K562 (cell line): ENCODE data around the gene DCAF6. TPM values are rescaled to one million over a fixed set of nuclear protein-coding genes. Genes with fewer than 3 reads are reported as not detected.

Experiments
- CHCHD3 ChIP-seq: fragments of 250-450 bp; sonication (Bioruptor Pico); IDR thresholded peaks from 2 replicates; pipeline ENCODE4 v2.1.2; 2022; ENCODE audit warnings: mild to moderate bottlenecking
- CREM ChIP-seq: IDR thresholded peaks from 2 replicates; pipeline ENCODE4 v1.6.1; 2014; ENCODE audit warnings: antibody characterized with exemption, low read depth
- ELK1 ChIP-seq: sonication (generic); formaldehyde crosslinking; IDR thresholded peaks from 2 replicates; pipeline ENCODE4 v1.8.1; 2022; ENCODE audit warnings: missing genetic modification reagents
- GABPA ChIP-seq: fragments of 200-800 bp; sonication (Bioruptor generic); conservative IDR thresholded peaks from 2 replicates; pipeline ENCODE4 v1.6.1; 2016; ENCODE audit warnings: low read depth, missing genetic modification characterization, missing compliant biosample characterization
- MCM3 ChIP-seq: fragments of 450-650 bp; IDR thresholded peaks from 2 replicates; pipeline ENCODE4 v1.6.1; 2016
- MTA2 ChIP-seq: fragments of 450-650 bp; IDR thresholded peaks from 2 replicates; pipeline ENCODE4 v1.6.1; 2016; ENCODE audit warnings: low read depth
- NCOR1 ChIP-seq: fragments of 450-650 bp; IDR thresholded peaks from 2 replicates; pipeline ENCODE4 v1.6.1; 2016; ENCODE audit warnings: mild to moderate bottlenecking, moderate library complexity
- NUFIP1 ChIP-seq: fragments of 450-650 bp; IDR thresholded peaks from 2 replicates; pipeline ENCODE4 v1.6.1; 2018; ENCODE audit not compliant: partially characterized antibody
- RAD21 ChIP-seq, 2 experiments: fragments of 250-450 bp in 1 of 2; fragments of 450-650 bp in 1 of 2; sonication (Bioruptor Pico) in 1 of 2; formaldehyde crosslinking in 1 of 2; IDR thresholded peaks in 1 of 2; conservative IDR thresholded peaks in 1 of 2; 2 replicates each; pipeline versions ENCODE4 v1.4.0 to v1.8.0; 2020 to 2022; ENCODE audit warnings: mild to moderate bottlenecking in 2 of 2, moderate library complexity in 1 of 2
- SIN3A ChIP-seq, 2 experiments: fragments of 150-350 bp in 1 of 2; IDR thresholded peaks; 2 replicates each; pipeline ENCODE4 v1.6.1; 2011 to 2016; ENCODE audit warnings: borderline replicate concordance in 2 of 2, low read depth in 2 of 2, low read length in 2 of 2, mild to moderate bottlenecking in 2 of 2, moderate library complexity in 2 of 2; ENCODE audit not compliant: control insufficient read depth in 1 of 2
- SRSF9 ChIP-seq: fragments of 200-400 bp; formaldehyde crosslinking; IDR thresholded peaks from 2 replicates; pipeline ENCODE4 v1.6.1; 2017; ENCODE audit warnings: low read depth, low read length, borderline replicate concordance
- TBL1XR1 ChIP-seq, 2 experiments: IDR thresholded peaks; 2 replicates each; pipeline ENCODE4 v1.6.1; 2012; ENCODE audit warnings: improper control_type of control experiment in 2 of 2, low read length in 2 of 2, mild to moderate bottlenecking in 1 of 2
- TEAD1 ChIP-seq, 2 experiments: fragments of 450-650 bp in 1 of 2; sonication (generic) in 1 of 2; formaldehyde crosslinking; IDR thresholded peaks; 2 replicates each; pipeline versions ENCODE4 v1.4.0 to v1.8.0; 2020 to 2022; ENCODE audit warnings: mild to moderate bottlenecking in 2 of 2, missing genetic modification reagents in 1 of 2
- TOE1 ChIP-seq, 2 experiments: fragments of 450-650 bp in 1 of 2; sonication (generic) in 1 of 2; formaldehyde crosslinking in 1 of 2; IDR thresholded peaks; 2 replicates each; pipeline versions ENCODE4 v1.7.1 to v1.8.0; 2016 to 2022; ENCODE audit warnings: borderline replicate concordance in 2 of 2, mild to moderate bottlenecking in 2 of 2, antibody characterized with exemption in 1 of 2, inconsistent platforms in 1 of 2, low read depth in 1 of 2, missing genetic modification reagents in 1 of 2, moderate library complexity in 1 of 2
- ZKSCAN3 ChIP-seq: fragments of 250-450 bp; sonication (Bioruptor Pico); IDR thresholded peaks from 2 replicates; pipeline ENCODE4 v1.4.0; 2020
- ZKSCAN8 ChIP-seq: fragments of 200-800 bp; sonication (Bioruptor generic); IDR thresholded peaks from 2 replicates; pipeline ENCODE4 v1.6.1; 2016; ENCODE audit warnings: missing genetic modification characterization, missing compliant biosample characterization
- ZNF280A ChIP-seq: fragments of 450-650 bp; IDR thresholded peaks from 2 replicates; pipeline ENCODE4 v1.6.1; 2018; ENCODE audit warnings: mild to moderate bottlenecking, low read depth; ENCODE audit not compliant: partially characterized antibody
- ZNF311 ChIP-seq: fragments of 250-450 bp; sonication (Bioruptor Pico); IDR thresholded peaks from 2 replicates; pipeline ENCODE4 v1.4.0; 2020; ENCODE audit warnings: mild to moderate bottlenecking, moderate library complexity
- ZNF316 ChIP-seq: fragments of 450-650 bp; IDR thresholded peaks from 2 replicates; pipeline ENCODE4 v1.6.1; 2016
- ZNF41 ChIP-seq: fragments of 250-450 bp; sonication (Bioruptor Pico); conservative IDR thresholded peaks from 2 replicates; pipeline ENCODE4 v1.4.0; 2020; ENCODE audit warnings: mild to moderate bottlenecking
- ZNF436 ChIP-seq: fragments of 250-450, 450-650 bp; sonication (Bioruptor Pico); formaldehyde crosslinking; IDR thresholded peaks from 2 replicates; pipeline ENCODE4 v1.7.0; 2020; ENCODE audit warnings: mild to moderate bottlenecking
- ZNF707 ChIP-seq: fragments of 250-450 bp; sonication (Bioruptor Pico); conservative IDR thresholded peaks from 2 replicates; pipeline ENCODE4 v1.8.0; 2022; ENCODE audit warnings: inconsistent platforms, mild to moderate bottlenecking, moderate library complexity
- polyA plus RNA-seq, 8 experiments: library from polyadenylated mRNA; depleted of rRNA in 4 of 8; stranded (reverse) in 5 of 8; unstranded in 3 of 8; fragments of >200 nt; fragmentation: Nextera tagmentation in 2 of 8; fragmentation: Illumina TruSeq in 1 of 8; extraction: Ambion mirVana in 2 of 8; extraction: Trizol in 1 of 8; gene quantifications; 2 replicates each; pipeline versions ENCODE4 v1.2.1 to v1.2.3, GENCODE V29; 2011 to 2014; ENCODE audit warnings: inconsistent platforms in 1 of 8, missing spikeins in 1 of 8
- total RNA-seq, 7 experiments: library from RNA; depleted of rRNA in 6 of 7; stranded (reverse); fragments of >200 nt in 6 of 7; fragmentation: Illumina TruSeq in 2 of 7; extraction: Trizol in 2 of 7; gene quantifications; 2 replicates each; pipeline versions ENCODE4 v1.2.1 to v1.2.3, GENCODE V29; 2011 to 2021; ENCODE audit warnings: low replicate concordance in 1 of 7
- TF ChIP-seq, protein P1 (sequence below), 2 experiments: fragments of 450-650 bp in 1 of 2; sonication (generic) in 1 of 2; formaldehyde crosslinking; conservative IDR thresholded peaks; 2 replicates each; pipeline versions ENCODE4 v1.4.0 to v1.8.1; 2020 to 2022; ENCODE audit warnings: mild to moderate bottlenecking in 1 of 2, missing genetic modification reagents in 1 of 2
- TF ChIP-seq, protein P2 (sequence below): sonication (generic); formaldehyde crosslinking; IDR thresholded peaks from 2 replicates; pipeline ENCODE4 v1.5.0; 2020; ENCODE audit warnings: missing genetic modification reagents

Gene DCAF6
- total and polyA plus RNA-seq, 9 of the 15 experiments (the other 6 are each of a cell fraction or from before 2014, with no cell fraction given) = 19.1 to 102 (median 46.3) TPM

GRCh38 chr1:167935216-167936067, 1.0 kb upstream of the DCAF6 start (continued):
- TF ChIP-seq ZNF280A (no peak), MTA2 (no peak), CHCHD3 (CRISPR knock-in tag) (no peak), ZNF311 (CRISPR knock-in tag) (no peak), ZKSCAN8 (CRISPR knock-in tag) (no peak), ELK1 (no peak), CREM (no peak; the same call in 1 of the 2 replicates), TOE1 (IDR thresholded peaks at IDR 0.05; ENCODE audit: borderline replicate concordance) (no peak), TOE1 (CRISPR knock-in tag; IDR thresholded peaks at IDR 0.05; ENCODE audit: borderline replicate concordance, low read depth) (no peak), MCM3 (no peak), NUFIP1 (no peak), NCOR1 (no peak), RAD21 (CRISPR knock-in tag; conservative IDR thresholded peaks at IDR 0.05 in 1 of 2, IDR thresholded peaks at IDR 0.05 in 1 of 2) (no peak), ZKSCAN3 (CRISPR knock-in tag) (no peak), TEAD1 (CRISPR knock-in tag; IDR thresholded peaks at IDR 0.05) (no peak; a peak in 1 of 4 replicates), GABPA (tag) (no peak), TBL1XR1 (IDR thresholded peaks at IDR 0.05; ENCODE audit: low read length in 2 of 2) (no peak; a peak in 1 of 4 replicates), SIN3A (IDR thresholded peaks at IDR 0.05; ENCODE audit: borderline replicate concordance in 2 of 2, control insufficient read depth in 1 of 2, low read depth in 2 of 2, low read length in 2 of 2) (peak in 1 of 2 experiments; percentile 78; a peak in 3 of 4 replicates), ZNF707 (no peak), ZNF316 (no peak), ZNF41 (CRISPR knock-in tag) (no peak), SRSF9 (no peak), ZNF436 (CRISPR knock-in tag) (no peak)
- TF ChIP-seq, protein P1, sequence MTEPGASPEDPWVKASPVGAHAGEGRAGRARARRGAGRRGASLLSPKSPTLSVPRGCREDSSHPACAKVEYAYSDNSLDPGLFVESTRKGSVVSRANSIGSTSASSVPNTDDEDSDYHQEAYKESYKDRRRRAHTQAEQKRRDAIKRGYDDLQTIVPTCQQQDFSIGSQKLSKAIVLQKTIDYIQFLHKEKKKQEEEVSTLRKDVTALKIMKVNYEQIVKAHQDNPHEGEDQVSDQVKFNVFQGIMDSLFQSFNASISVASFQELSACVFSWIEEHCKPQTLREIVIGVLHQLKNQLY (CRISPR knock-in tag; conservative IDR thresholded peaks at IDR 0.05) = 0 out of 4 replicates have a peak, but pooled peaks of 1 of the 2 experiments have one; percentile 40
- TF ChIP-seq, protein P2, sequence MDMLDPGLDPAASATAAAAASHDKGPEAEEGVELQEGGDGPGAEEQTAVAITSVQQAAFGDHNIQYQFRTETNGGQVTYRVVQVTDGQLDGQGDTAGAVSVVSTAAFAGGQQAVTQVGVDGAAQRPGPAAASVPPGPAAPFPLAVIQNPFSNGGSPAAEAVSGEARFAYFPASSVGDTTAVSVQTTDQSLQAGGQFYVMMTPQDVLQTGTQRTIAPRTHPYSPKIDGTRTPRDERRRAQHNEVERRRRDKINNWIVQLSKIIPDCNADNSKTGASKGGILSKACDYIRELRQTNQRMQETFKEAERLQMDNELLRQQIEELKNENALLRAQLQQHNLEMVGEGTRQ = no peak
